Stimulated activated naive CD8-positive, alpha-beta T cell treated with anti-CD3 and anti-CD28 coated beads, Interleukin-15, Interleukin-2, amounts not matched to agents 100 U/mL and 50 U/mL, for 24 hours (primary cell): ENCODE results near the gene MARCHF7.
"Not testable (repeated sequence)": the region's sequence is repeated elsewhere in the genome, so short reads cannot be mapped to it uniquely, and the experiment has no call there.

ENCODE experiments used
- ATAC-seq: fragments of 150-1000 bp; cut with Tn5 transposase; one replicate; pipeline ENCODE4 v1.10.0; 2021
- DNase-seq: peaks from one replicate; pipeline ENCODE4 v3.0.0; 2021

MARCHF7 gene

DNA sequence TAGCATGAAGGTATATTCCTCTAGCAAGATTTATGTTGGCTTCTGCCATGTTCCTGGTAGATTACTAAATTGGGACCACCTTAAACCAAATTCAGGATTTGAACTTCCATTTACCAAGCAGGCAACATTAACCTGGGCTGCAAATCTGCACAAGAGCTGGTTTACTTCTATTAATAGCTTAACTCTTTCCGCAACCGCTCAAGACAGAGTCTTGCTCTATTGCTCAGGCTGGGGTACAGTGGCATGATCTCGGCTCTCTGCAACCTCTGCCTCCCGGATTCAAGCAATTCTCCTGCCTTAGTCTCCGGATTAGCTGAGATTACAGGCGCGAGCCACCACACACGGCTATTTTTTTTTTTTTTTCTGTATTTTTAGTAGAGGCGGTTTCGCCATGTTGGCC, 8.4 kb downstream of the MARCHF7 start:
- ATAC-seq (no peak), DNase-seq (no peak)

GRCh38 chr2:159722580-159722979, 10.3 kb downstream of the MARCHF7 start:
- no peak for DNase-seq

GRCh38 chr2:159724795-159725572, 12.7 kb downstream of the MARCHF7 start:
- not testable (repeated sequence) for DNase-seq, ATAC-seq

More at GRCh38 chr2:159722580-159722979, 10.3 kb downstream of the MARCHF7 start:
- ATAC-seq: no peak

DNA sequence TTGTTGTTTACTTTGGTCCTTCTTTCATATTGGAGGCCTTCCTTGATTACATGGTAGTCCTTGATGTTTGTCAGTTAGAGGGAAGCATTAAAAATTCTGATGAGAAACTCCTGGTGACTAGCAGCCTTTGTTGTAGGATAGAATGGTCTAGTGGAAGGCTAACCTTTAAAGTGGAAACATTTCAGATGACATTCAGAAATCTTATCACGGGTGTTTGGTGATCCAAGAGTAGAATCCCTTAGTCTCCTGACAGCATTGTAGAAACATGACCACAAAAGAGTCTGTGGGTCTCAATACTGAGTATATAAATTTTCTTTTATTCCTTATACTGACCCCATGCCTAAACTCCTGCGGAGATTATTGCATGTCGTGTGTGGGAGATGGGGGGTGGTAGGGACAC, 13.4 kb downstream of the MARCHF7 start:
- ATAC-seq (no peak), DNase-seq (no peak)

DNA sequence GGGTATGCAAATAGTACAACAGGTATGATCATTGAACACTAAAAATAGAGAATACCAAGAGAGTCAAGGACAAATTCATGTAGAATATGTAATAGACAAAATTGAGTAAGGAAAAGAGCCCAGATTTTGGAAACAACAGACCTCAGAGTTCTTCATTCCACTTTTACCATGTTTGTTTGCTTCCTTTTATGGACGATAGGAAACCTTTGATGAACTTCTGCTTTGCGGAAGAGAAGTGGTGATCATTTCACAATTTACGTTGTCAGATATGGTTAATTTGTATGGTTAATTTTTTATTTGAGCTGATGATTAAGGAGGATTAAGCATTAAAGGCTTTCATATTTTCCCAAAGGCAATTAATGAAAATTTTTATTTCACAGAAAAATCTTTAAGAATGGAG, 16.3 kb downstream of the MARCHF7 start:
- ATAC-seq: no peak

GRCh38 chr2:159735648-159736047, 23.3 kb downstream of the MARCHF7 start:
- DNase-seq (no peak), ATAC-seq (no peak)

More for the DNA sequence above, 16.3 kb downstream of the MARCHF7 start:
- no peak for DNase-seq

- DNase-seq: no peak
- ATAC-seq: no peak
Measured at GRCh38 chr2:159736048-159736447, 23.7 kb downstream of the MARCHF7 start.

- DNase-seq (no peak), ATAC-seq (no peak)
Measured at GRCh38 chr2:159737292-159737916, 25.1 kb downstream of the MARCHF7 start.

DNA sequence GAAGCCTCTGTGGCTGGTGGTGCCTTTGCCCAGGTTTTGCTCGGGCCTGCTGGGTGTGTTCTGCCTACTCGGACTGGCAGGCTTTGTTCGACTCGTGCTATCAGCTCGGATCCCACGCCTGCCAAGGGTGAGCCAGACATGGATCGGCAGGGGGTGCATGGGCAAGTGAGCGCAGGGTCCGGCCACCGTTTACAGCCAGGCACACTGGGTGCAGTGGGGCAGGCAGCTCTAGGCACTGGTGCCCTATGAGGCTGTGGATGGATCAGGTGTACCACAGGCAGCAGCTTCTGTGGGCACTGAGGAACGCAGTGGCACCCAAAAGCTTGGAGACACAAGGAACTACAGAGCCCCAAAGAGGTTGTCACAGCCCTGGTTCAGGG, 25.6 kb downstream of the MARCHF7 start:
- DNase-seq (no peak), ATAC-seq (no peak)

DNA sequence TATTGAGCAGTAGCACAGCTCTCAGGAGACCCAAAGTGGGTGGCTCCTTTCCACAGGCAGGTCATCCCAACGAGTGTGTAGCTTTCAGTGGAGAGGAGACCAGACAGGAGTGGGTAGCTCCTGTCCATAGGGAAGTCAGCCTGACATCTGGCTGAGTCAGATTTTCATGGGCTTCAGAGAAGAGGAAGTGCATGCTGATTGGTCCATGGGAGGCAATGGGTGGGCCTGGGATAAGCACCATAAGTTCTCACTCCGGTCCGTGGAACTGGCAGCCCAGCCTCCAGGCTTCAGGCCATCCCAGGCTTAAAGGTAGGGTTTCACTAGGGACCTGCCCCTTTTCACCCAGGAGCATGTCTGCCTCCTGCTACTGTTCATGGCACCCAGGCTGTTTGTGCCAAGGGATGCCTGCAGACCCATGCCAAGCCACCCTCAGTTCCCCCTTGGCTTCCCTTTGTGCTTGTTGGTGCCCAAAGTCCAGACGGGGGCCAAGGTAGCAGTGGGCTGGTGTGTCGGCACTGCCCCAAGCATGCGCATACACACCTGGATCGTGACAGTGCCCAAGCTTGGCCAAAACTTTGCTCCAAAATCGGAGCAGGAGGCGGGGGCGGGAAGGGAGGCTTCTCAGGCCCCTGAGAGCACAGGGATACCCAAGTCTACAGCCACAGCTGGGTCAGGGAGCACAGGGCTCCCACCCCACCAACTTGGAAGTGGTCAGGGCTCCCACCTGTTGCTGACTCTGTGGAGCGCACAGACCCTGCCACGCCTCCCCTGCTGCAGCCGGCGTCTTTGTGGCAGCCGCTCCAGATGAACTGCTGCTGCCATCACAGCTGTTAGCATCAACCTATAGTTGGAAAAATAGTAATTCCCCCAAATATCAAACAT, 26.4 kb downstream of the MARCHF7 start:
- DNase-seq (no peak), ATAC-seq (no peak)

DNA sequence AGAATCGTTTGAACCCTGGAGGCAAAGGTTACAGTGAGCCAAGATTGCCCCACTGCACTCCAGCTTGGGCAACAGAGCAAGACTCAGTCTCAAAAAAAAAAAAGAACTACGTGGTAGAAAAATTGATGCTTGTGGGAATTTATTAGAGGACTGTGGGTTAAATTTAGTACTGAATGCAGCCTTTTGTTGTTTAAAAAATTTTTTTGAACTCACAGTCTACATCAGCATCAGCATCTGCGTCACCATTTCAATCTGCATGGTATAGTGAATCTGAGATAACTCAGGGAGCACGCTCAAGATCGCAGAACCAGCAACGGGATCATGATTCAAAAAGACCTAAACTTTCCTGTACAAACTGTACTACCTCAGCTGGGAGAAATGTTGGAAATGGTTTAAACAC, 30.5 kb downstream of the MARCHF7 start:
- DNase-seq (no peak), ATAC-seq (no peak)

DNA sequence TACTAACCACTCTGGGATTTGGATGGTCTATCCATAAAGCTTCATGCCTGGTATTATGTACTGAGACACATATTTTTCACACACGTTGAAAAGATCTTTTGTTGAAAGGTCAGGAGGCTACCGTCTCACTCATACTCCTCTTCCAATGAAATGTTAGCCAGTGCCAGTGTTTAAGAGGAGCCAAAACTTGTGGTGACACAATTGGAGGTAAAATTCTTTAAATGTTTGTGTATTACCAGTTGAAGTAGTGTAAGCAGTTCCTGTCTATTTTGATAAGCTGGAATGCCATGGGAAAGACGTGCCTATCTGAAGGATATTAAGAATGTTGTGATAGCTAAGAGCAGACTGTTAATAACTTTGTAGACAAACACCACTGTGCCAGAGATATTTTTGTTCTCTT, 32.1 kb downstream of the MARCHF7 start:
- DNase-seq (no peak), ATAC-seq (no peak)

- not testable (repeated sequence) for ATAC-seq, DNase-seq
Measured at GRCh38 chr2:159745237-159745636, 32.9 kb downstream of the MARCHF7 start.

- DNase-seq (no peak), ATAC-seq (no peak)
Measured at GRCh38 chr2:159748089-159748488, 35.8 kb downstream of the MARCHF7 start.

DNA sequence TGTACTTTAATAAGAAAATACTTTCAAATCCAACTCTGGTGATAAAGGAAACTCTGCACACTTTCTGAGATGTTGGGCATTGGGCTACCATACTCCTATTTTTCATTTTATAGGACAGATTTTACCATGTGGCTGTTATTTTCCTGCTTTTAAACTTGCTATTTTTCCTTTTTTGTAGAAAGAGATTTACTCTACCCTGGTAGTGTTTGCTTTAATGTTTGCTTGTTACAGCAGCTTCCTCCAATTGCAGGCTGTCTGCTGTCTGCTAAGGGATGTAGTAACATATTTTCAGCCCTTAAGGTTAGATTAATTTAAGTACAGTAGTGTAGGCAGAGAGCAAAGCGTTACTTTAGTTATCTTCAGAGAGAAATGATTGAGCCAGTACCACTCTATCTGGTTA, 38.6 kb downstream of the MARCHF7 start:
- DNase-seq: no peak
- no peak for ATAC-seq

DNA sequence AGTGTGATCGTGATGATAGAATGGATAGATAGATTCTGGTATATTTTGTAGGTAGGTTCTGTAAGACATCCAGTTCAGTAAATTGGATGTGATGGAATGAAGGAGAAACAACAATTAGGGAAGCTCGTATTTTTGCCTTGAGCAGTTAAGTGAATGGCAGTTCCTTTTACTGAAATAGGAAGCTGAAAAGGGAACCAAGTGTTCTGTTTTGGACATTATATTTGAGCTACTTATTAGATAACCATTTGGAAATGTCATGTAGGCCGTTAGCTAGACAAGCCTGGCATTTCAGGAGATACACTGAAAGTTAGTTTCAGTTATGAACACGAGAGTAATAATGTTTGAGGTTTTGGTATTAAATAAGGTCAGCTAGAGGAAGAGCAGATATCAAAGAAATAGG, 41.5 kb downstream of the MARCHF7 start:
- DNase-seq: no peak
- ATAC-seq: no peak

DNA sequence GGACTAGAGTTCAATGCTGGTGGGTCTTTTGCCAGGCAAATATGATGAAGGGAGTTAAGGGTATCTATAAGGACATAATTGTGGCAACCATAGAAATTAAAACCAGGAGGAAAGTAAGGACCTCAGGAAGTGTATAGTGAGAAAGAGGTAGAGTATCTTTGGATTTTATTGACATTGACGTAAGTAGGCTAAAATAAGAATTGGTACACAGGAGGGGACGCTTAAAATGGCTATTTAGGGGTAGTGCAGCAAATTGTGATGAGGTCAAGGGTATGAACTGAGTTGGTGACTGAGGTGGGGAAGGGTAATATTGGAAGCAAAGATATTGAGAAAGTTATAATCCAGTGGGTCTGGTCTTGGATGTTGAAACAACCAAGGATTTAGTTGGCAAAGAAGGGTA, 42.7 kb downstream of the MARCHF7 start:
- DNase-seq: no peak
- ATAC-seq: no peak

- peak; percentile 98 for ATAC-seq
Measured at GRCh38 chr2:159755788-159756187, 43.5 kb downstream of the MARCHF7 start.

DNA sequence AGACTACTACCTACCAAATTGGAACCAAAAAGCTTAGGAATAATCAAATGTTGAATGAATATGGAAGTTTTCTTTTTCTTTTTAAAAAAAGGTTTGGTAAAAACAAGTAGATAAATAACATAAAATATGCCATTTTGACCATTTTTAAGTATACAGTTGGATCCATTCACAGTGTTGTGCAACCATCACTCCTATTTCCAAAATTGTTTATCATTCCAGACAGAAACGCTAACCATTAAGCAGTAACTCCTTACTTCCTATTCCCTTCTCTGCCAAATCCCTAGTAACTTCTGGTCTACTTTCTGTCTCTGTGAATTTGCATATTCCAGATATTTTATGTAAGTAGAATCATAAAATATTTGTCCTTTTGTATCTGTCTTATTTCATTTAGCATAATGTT, 45.9 kb downstream of the MARCHF7 start:
- no peak for ATAC-seq
- DNase-seq: no peak

More at GRCh38 chr2:159755788-159756187, 43.5 kb downstream of the MARCHF7 start:
- no peak for DNase-seq

GRCh38 chr2:159758686-159759085, 46.4 kb downstream of the MARCHF7 start:
- DNase-seq (no peak), ATAC-seq (no peak)

- ATAC-seq (no peak), DNase-seq (no peak)
Measured at GRCh38 chr2:159759577-159759976, 47.3 kb downstream of the MARCHF7 start.

GRCh38 chr2:159760326-159760725, 48.0 kb downstream of the MARCHF7 start:
- ATAC-seq (no peak), DNase-seq (no peak)

- DNase-seq (no peak), ATAC-seq (no peak)
Measured at GRCh38 chr2:159762075-159762474, 49.8 kb downstream of the MARCHF7 start.
